Measurements from ENCODE around the gene SF3B2. TPM values are rescaled to one million over a fixed set of nuclear protein-coding genes. Genes with fewer than 3 reads are reported as not detected.
A peak's percentile ranks its signal among the peaks of the same experiment; 100 is the strongest.
"Not testable (repeated sequence)": the region's sequence is repeated elsewhere in the genome, so short reads cannot be mapped to it uniquely, and the experiment has no call there.

Gene SF3B2
- total RNA-seq, 2 donors from 2014 or later = 222 to 223 TPM

DNA sequence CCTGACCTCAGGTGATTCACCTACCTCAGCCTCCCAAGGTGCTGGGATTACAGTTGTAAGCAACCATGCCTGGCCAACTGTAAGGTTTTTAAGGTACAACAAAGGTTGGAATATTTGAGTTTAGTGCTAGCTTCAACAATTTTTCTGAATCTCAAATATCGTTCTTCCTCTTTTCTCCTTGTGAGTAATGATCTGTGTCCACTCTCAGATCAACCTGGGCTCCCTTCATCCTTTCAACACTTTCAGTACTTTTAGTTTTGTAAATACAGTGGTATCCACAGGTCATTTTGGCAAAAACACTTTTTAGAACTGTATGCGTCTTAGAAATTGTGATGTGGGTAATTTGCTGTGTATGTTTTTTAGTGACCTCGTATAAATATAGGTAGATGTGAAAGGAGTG lies 25.8 kb downstream of the SF3B2 start:
- no peaks in the 10 kb centered on the region for H3K9me3 Mint-ChIP-seq
- peak overlapping the region; percentile 30 for H3K27ac Mint-ChIP-seq
- peak overlapping the region in 1 of 2 donors; percentile 22 for H3K4me3 Mint-ChIP-seq
- H3K4me1 Mint-ChIP-seq (ENCODE audit: low read depth) = peaks cover 82% of the 10 kb centered on the region
- H3K27me3 Mint-ChIP-seq (ENCODE audit: low read depth) = no peaks in the 10 kb centered on the region
- peaks cover 5 to 8% of the 10 kb centered on the region in 2 donors for H3K36me3 Mint-ChIP-seq (ENCODE audit: insufficient read depth in 2 of 2)
- ATAC-seq (replicated peaks in 1 of 2) = no peak
- no peak for DNase-seq

DNA sequence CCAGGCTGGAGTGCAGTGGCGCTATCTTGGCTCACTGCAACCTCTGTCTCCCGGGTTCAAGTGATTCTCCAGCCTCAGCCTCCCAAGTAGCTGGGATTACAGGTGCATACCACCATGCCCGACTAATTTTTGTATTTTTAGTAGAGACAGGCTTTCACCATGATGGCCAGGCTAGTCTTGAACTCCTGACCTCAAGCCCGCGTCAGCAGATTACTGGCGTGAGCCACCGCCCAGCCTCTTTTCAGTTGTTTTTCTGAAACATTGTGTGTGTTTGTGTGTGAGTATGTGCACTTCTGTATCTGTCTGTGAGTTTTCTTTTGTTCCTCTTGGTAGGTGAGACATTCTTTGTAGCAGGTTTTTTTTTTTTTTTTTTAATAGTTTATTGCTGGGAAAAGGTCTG lies 26.8 kb downstream of the SF3B2 start:
- ATAC-seq (replicated peaks in 1 of 2); H3K27me3 Mint-ChIP-seq (ENCODE audit: low read depth); DNase-seq; H3K36me3 Mint-ChIP-seq (ENCODE audit: insufficient read depth in 2 of 2); H3K9me3 Mint-ChIP-seq: not testable (repeated sequence)
- peak overlapping the region; percentile 7 to 59 for H3K4me3 Mint-ChIP-seq
- H3K4me1 Mint-ChIP-seq (ENCODE audit: low read depth) = peaks cover 82% of the 10 kb centered on the region
- H3K27ac Mint-ChIP-seq = peak overlapping the region; percentile 18

DNA sequence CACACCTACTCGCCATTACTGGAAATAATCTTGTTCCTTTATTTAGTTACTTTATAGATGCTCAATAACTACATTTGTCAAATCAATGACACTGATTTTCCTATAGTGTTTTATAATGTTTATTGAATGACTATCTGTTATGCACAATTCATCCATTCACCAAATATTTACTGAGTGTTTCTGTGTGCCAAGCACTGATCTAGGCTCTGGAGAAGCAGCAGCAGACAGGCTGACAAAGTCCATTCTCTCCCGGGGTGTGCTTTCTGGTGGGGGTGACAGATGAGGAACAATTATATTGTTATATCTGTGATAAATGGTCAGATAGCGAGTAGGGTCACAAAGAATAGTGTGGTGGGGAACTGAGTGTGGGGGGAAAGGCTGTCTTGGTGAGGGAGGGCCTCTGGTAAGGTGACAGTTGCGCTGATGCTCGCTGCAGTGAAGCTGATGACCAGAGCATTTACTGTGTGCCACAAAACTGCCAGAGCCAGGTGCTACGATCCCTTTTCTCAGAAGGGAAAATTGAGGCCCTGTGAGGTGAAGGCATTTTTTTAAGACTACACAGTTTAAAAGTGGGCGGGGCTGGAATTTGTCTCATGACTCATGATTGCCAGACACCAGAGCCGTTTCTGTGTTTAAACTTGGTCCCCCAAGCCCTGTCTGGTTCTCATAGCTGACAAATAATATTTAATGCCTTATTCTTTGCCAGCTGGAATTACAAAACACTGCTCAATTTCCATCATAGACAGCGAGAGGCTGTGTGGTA lies 28.1 kb downstream of the SF3B2 start:
- ATAC-seq (replicated peaks in 1 of 2) = peak; percentile 60 to 68
- H3K36me3 Mint-ChIP-seq (ENCODE audit: insufficient read depth in 2 of 2) = peaks cover 5 to 7% of the 10 kb centered on the region in 2 donors

DNA sequence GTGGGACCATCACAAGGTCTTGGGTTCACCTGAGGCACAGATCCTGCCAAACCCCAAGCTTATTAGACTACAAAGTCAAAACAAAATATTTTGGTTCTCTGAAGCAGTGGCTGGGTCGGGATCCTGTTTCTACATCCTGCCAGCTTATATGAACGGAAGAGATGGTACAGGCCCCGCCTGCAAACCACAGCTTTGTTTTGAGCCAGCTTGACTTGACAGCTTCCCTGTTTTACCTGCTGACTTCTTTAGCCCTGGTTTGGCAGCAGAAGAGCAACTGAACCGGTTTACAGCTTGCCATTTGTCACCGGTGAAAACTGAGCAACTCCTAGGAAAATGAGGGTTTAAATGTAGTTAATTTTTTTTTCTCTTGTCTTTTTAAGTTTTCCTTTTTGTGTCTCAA lies 29.3 kb downstream of the SF3B2 start:
- Mint-ChIP-seq H3K27me3 (ENCODE audit: low read depth) (no peaks in the 10 kb centered on the region), H3K36me3 (ENCODE audit: insufficient read depth in 2 of 2) (peaks cover 5 to 7% of the 10 kb centered on the region in 2 donors), H3K4me1 (ENCODE audit: low read depth) (peaks cover 87% of the 10 kb centered on the region), H3K9me3 (no peaks in the 10 kb centered on the region), H3K27ac (peak overlapping the region; percentile 88), H3K4me3 (peak overlapping the region; percentile 88 to 92)
- peak; percentile 87 to 94 for ATAC-seq (replicated peaks in 1 of 2)
- DNase-seq = peak; percentile 76 to 78

More for the DNA sequence above, 28.1 kb downstream of the SF3B2 start:
- H3K27ac Mint-ChIP-seq = peak overlapping the region; percentile 88
- peaks cover 89% of the 10 kb centered on the region for H3K4me1 Mint-ChIP-seq (ENCODE audit: low read depth)
- H3K9me3 Mint-ChIP-seq = no peaks in the 10 kb centered on the region
- DNase-seq = peak; percentile 67 to 73
- no peaks in the 10 kb centered on the region for H3K27me3 Mint-ChIP-seq (ENCODE audit: low read depth)
- H3K4me3 Mint-ChIP-seq = peak overlapping the region; percentile 88 to 92

- Mint-ChIP-seq H3K27me3 (ENCODE audit: low read depth) (no peaks in the 10 kb centered on the region), H3K36me3 (ENCODE audit: insufficient read depth in 2 of 2) (peaks cover 2 to 6% of the 10 kb centered on the region in 2 donors), H3K27ac (peak overlapping the region; percentile 92), H3K4me3 (peak overlapping the region in 1 of 2 donors; percentile 5), H3K9me3 (no peaks in the 10 kb centered on the region), H3K4me1 (ENCODE audit: low read depth) (peaks cover 87% of the 10 kb centered on the region)
- DNase-seq (no peak), ATAC-seq (replicated peaks in 1 of 2) (no peak)
Measured at GRCh38 chr11:66082946-66083698, 31.0 kb downstream of the SF3B2 start.

- H3K4me1 Mint-ChIP-seq (ENCODE audit: low read depth) = peaks cover 87% of the 10 kb centered on the region
- no peaks in the 10 kb centered on the region for H3K9me3 Mint-ChIP-seq
- H3K4me3 Mint-ChIP-seq = peak overlapping the region in 1 of 2 donors; percentile 5
Measured at GRCh38 chr11:66083767-66084166, 31.6 kb downstream of the SF3B2 start.

GRCh38 chr11:66084821-66085475 lies 32.8 kb downstream of the SF3B2 start:
- DNase-seq (no peak), ATAC-seq (replicated peaks in 1 of 2) (no peak)
- peak overlapping the region; percentile 92 for H3K27ac Mint-ChIP-seq
- no peaks in the 10 kb centered on the region for H3K27me3 Mint-ChIP-seq (ENCODE audit: low read depth)
- peaks cover 80% of the 10 kb centered on the region for H3K4me1 Mint-ChIP-seq (ENCODE audit: low read depth)
- H3K4me3 Mint-ChIP-seq = no peak overlapping the region
- no peaks in the 10 kb centered on the region for H3K9me3 Mint-ChIP-seq
- H3K36me3 Mint-ChIP-seq (ENCODE audit: insufficient read depth in 2 of 2) = peaks cover 0 to 2% of the 10 kb centered on the region in 2 donors

More at GRCh38 chr11:66083767-66084166, 31.6 kb downstream of the SF3B2 start:
- H3K27me3 Mint-ChIP-seq (ENCODE audit: low read depth) = no peaks in the 10 kb centered on the region
- H3K27ac Mint-ChIP-seq = peak overlapping the region; percentile 92
- no peak for ATAC-seq (replicated peaks in 1 of 2)
- DNase-seq = no peak
- H3K36me3 Mint-ChIP-seq (ENCODE audit: insufficient read depth in 2 of 2) = peaks cover 2 to 4% of the 10 kb centered on the region in 2 donors

DNA sequence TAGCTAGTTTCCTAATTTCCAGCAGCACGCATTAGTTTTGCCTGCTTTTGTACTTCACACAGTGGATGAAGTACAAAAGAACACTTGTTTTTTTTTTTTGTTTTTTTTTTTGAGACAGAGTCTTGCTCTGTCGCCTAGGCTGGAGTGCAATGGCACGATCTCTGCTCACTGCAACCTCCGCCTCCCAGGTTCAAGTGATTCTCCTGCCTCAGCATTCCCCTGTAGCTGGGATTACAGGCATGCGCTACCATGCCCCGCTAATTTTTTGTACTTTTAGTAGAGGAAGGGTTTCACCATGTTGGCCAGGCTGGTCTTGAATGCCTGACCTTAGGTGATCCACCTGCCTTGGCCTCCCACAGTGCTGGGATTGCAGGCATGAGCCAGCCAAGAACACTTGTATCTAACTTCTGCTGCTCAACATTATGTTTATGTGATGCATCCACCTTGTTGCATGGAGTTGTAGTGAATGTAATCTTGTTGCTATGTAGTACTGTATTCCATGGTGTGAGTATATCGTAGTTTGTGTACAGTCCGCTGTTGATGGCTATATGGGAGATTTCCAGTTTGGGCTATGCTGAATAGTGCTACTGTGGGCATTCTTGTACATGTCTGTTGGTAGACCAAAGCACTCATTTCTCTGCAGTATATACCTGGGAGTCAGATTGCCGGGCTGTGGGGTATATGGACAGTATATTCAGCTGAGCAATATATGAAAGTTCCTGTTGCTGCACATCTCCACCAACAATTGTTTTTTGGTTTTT lies 35.2 kb downstream of the SF3B2 start:
- Mint-ChIP-seq H3K4me1 (ENCODE audit: low read depth) (peaks cover 67% of the 10 kb centered on the region), H3K36me3 (ENCODE audit: insufficient read depth in 2 of 2) (peaks cover 0 to 6% of the 10 kb centered on the region in 2 donors), H3K4me3 (no peak overlapping the region), H3K9me3 (no peaks in the 10 kb centered on the region), H3K27me3 (ENCODE audit: low read depth) (no peaks in the 10 kb centered on the region), H3K27ac (no peak overlapping the region)
- ATAC-seq (replicated peaks in 1 of 2) (no peak), DNase-seq (no peak)

DNA sequence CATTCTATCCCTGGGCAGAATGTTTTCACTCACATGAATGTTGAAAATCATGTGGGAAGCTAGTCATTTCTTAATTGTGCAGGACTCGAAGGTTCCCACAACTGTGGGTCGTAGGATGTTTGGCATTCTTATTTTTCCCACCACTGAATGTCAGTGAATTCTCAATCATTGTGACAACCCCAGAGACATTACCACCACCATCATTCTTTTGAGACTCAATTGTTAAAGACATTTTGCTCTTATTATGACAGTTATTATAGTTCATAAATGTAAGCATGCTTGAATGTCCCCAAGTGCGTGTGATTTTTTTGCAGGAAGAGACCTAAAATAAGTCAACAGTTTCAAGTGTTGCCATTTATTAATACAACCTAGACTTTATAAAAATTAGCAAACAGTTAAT lies 36.9 kb downstream of the SF3B2 start:
- H3K36me3 Mint-ChIP-seq (ENCODE audit: insufficient read depth in 2 of 2) = peaks cover 2 to 12% of the 10 kb centered on the region in 2 donors
- DNase-seq (no peak), ATAC-seq (replicated peaks in 1 of 2) (no peak)
- H3K27ac Mint-ChIP-seq = no peak overlapping the region
- peaks cover 49% of the 10 kb centered on the region for H3K4me1 Mint-ChIP-seq (ENCODE audit: low read depth)
- H3K4me3 Mint-ChIP-seq = no peak overlapping the region
- no peaks in the 10 kb centered on the region for H3K9me3 Mint-ChIP-seq
- no peaks in the 10 kb centered on the region for H3K27me3 Mint-ChIP-seq (ENCODE audit: low read depth)

- DNase-seq (no peak), ATAC-seq (replicated peaks in 1 of 2) (no peak)
- no peaks in the 10 kb centered on the region for H3K9me3 Mint-ChIP-seq
- no peak overlapping the region for H3K4me3 Mint-ChIP-seq
- H3K27ac Mint-ChIP-seq = peak overlapping the region; percentile 75
- peaks cover 37% of the 10 kb centered on the region for H3K4me1 Mint-ChIP-seq (ENCODE audit: low read depth)
- H3K36me3 Mint-ChIP-seq (ENCODE audit: insufficient read depth in 2 of 2) = peaks cover 2 to 11% of the 10 kb centered on the region in 2 donors
- no peaks in the 10 kb centered on the region for H3K27me3 Mint-ChIP-seq (ENCODE audit: low read depth)
Measured at GRCh38 chr11:66090288-66090687, 38.1 kb downstream of the SF3B2 start.

DNA sequence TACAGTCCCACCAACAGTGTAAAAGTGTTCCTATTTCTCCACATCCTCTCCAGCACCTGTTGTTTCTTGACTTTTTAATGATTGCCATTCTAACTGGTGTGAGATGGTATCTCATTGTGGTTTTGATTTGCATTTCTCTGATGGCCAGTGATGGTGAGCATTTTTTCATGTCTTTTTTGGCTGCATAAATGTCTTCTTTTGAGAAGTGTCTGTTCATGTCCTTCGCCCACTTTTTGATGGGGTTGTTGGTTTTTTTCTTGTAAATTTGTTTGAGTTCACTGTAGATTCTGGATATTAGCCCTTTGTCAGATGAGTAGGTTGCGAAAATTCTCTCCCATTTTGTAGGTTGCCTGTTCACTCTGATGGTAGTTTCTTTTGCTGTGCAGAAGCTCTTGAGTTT lies 40.0 kb downstream of the SF3B2 start:
- H3K36me3 Mint-ChIP-seq (ENCODE audit: insufficient read depth in 2 of 2) = peaks cover 2 to 11% of the 10 kb centered on the region in 2 donors
- H3K4me1 Mint-ChIP-seq (ENCODE audit: low read depth) = peaks cover 27% of the 10 kb centered on the region
- not testable (repeated sequence) for ATAC-seq (replicated peaks in 1 of 2); H3K27me3 Mint-ChIP-seq (ENCODE audit: low read depth); H3K9me3 Mint-ChIP-seq; DNase-seq; H3K4me3 Mint-ChIP-seq; H3K27ac Mint-ChIP-seq

- not testable (repeated sequence) for H3K9me3 Mint-ChIP-seq; H3K4me3 Mint-ChIP-seq; H3K27ac Mint-ChIP-seq; DNase-seq; ATAC-seq (replicated peaks in 1 of 2); H3K36me3 Mint-ChIP-seq (ENCODE audit: insufficient read depth in 2 of 2); H3K27me3 Mint-ChIP-seq (ENCODE audit: low read depth)
- H3K4me1 Mint-ChIP-seq (ENCODE audit: low read depth) = peaks cover 51% of the 10 kb centered on the region
Measured at GRCh38 chr11:66099746-66100145, 47.6 kb downstream of the SF3B2 start.

Measured in activated T-cell treated with anti-CD3 and anti-CD28 coated beads, Interleukin-2, amount 50 U/mL, for 72 hours (primary cell).